SK-N-SH treated with all-trans-retinoic acid at 6 μM for 48 hours (cell line): ENCODE measurements around the gene ZNF785.

ENCODE experiments used
- ESRRG ChIP-seq: fragments of 250-450 bp; sonication (Bioruptor Pico); IDR thresholded peaks from 2 replicates; pipeline ENCODE4 v1.6.1; 2021; ENCODE audit warnings: mild to moderate bottlenecking
- OSR1 ChIP-seq: fragments of 250-450 bp; sonication (Bioruptor Pico); IDR thresholded peaks from 2 replicates; pipeline ENCODE4 v1.8.0; 2022; ENCODE audit warnings: moderate library complexity, mild to moderate bottlenecking, inconsistent platforms
- TCF4 ChIP-seq: fragments of 250-450 bp; sonication (Bioruptor Pico); IDR thresholded peaks from 2 replicates; pipeline ENCODE4 v1.8.0; 2021; ENCODE audit warnings: mild to moderate bottlenecking, moderate library complexity, borderline replicate concordance
- ZFP30 ChIP-seq: fragments of 450-650 bp; formaldehyde crosslinking; IDR thresholded peaks from 2 replicates; pipeline ENCODE4 v1.5.0; 2022; ENCODE audit warnings: mild to moderate bottlenecking, moderate library complexity
- TF ChIP-seq, protein P1 (sequence below): fragments of 250-450 bp; sonication (Bioruptor Pico); IDR thresholded peaks from 2 replicates; pipeline ENCODE4 v1.5.0; 2020; ENCODE audit warnings: mild to moderate bottlenecking, moderate library complexity
- TF ChIP-seq, protein P2 (sequence below): fragments of 250-450 bp; sonication (Bioruptor Pico); IDR thresholded peaks from 2 replicates; pipeline ENCODE4 v1.8.0; 2020; ENCODE audit warnings: mild to moderate bottlenecking, moderate library complexity, borderline replicate concordance
- TF ChIP-seq, protein P3 (sequence below): fragments of 250-450 bp; sonication (Bioruptor Pico); IDR thresholded peaks from 2 replicates; pipeline ENCODE4 v1.5.1; 2021; ENCODE audit warnings: mild to moderate bottlenecking, moderate library complexity
- TF ChIP-seq, protein P4 (sequence below): fragments of 250-450 bp; sonication (Bioruptor Pico); IDR thresholded peaks from 2 replicates; pipeline ENCODE4 v1.5.1; 2020; ENCODE audit warnings: low read depth, mild to moderate bottlenecking, moderate library complexity

DNA sequence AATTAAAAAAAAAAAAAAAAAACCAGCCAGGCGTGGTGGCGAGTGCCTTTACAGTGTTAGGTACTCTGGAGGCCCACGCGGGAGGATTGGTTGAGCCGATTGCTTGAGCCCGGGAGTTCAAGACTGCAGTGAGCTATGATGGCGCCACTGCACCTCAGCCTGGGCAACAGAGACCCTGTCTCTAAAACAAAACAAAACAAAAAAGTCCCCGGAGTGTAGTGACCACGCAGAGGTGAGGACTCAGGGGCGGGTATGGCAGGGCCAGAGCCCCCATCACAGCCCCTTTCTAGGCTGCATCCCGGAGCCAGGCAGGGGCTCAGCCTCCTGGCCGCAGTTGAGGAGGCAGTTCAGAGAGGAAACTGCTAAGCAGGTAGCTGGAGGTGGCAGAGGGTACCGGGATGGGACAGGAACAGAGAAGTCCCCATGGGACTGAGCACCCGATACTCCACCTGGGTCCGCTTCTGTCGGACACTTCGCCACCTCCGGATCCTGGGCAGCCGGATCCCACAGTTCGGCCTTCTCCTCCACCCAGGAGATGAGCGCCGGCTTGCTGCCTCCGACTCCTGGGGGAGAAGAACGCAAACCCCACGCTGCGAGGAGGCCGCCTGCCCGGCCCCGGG, 51.6 kb downstream of the ZNF785 start:
- TF ChIP-seq, protein P1, sequence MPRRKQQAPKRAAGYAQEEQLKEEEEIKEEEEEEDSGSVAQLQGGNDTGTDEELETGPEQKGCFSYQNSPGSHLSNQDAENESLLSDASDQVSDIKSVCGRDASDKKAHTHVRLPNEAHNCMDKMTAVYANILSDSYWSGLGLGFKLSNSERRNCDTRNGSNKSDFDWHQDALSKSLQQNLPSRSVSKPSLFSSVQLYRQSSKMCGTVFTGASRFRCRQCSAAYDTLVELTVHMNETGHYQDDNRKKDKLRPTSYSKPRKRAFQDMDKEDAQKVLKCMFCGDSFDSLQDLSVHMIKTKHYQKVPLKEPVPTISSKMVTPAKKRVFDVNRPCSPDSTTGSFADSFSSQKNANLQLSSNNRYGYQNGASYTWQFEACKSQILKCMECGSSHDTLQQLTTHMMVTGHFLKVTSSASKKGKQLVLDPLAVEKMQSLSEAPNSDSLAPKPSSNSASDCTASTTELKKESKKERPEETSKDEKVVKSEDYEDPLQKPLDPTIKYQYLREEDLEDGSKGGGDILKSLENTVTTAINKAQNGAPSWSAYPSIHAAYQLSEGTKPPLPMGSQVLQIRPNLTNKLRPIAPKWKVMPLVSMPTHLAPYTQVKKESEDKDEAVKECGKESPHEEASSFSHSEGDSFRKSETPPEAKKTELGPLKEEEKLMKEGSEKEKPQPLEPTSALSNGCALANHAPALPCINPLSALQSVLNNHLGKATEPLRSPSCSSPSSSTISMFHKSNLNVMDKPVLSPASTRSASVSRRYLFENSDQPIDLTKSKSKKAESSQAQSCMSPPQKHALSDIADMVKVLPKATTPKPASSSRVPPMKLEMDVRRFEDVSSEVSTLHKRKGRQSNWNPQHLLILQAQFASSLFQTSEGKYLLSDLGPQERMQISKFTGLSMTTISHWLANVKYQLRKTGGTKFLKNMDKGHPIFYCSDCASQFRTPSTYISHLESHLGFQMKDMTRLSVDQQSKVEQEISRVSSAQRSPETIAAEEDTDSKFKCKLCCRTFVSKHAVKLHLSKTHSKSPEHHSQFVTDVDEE (CRISPR knock-in tag) = no peak
- TF ChIP-seq, protein P2, sequence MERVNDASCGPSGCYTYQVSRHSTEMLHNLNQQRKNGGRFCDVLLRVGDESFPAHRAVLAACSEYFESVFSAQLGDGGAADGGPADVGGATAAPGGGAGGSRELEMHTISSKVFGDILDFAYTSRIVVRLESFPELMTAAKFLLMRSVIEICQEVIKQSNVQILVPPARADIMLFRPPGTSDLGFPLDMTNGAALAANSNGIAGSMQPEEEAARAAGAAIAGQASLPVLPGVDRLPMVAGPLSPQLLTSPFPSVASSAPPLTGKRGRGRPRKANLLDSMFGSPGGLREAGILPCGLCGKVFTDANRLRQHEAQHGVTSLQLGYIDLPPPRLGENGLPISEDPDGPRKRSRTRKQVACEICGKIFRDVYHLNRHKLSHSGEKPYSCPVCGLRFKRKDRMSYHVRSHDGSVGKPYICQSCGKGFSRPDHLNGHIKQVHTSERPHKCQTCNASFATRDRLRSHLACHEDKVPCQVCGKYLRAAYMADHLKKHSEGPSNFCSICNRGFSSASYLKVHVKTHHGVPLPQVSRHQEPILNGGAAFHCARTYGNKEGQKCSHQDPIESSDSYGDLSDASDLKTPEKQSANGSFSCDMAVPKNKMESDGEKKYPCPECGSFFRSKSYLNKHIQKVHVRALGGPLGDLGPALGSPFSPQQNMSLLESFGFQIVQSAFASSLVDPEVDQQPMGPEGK (CRISPR knock-in tag) = no peak
- TF ChIP-seq, protein P3, sequence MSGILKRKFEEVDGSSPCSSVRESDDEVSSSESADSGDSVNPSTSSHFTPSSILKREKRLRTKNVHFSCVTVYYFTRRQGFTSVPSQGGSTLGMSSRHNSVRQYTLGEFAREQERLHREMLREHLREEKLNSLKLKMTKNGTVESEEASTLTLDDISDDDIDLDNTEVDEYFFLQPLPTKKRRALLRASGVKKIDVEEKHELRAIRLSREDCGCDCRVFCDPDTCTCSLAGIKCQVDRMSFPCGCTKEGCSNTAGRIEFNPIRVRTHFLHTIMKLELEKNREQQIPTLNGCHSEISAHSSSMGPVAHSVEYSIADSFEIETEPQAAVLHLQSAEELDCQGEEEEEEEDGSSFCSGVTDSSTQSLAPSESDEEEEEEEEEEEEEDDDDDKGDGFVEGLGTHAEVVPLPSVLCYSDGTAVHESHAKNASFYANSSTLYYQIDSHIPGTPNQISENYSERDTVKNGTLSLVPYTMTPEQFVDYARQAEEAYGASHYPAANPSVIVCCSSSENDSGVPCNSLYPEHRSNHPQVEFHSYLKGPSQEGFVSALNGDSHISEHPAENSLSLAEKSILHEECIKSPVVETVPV = no peak
- TF ChIP-seq TCF4 (CRISPR knock-in tag) (no peak), ZFP30 (CRISPR knock-in tag) (no peak), OSR1 (CRISPR knock-in tag) (no peak), ESRRG (CRISPR knock-in tag) (no peak)
- TF ChIP-seq, protein P4, sequence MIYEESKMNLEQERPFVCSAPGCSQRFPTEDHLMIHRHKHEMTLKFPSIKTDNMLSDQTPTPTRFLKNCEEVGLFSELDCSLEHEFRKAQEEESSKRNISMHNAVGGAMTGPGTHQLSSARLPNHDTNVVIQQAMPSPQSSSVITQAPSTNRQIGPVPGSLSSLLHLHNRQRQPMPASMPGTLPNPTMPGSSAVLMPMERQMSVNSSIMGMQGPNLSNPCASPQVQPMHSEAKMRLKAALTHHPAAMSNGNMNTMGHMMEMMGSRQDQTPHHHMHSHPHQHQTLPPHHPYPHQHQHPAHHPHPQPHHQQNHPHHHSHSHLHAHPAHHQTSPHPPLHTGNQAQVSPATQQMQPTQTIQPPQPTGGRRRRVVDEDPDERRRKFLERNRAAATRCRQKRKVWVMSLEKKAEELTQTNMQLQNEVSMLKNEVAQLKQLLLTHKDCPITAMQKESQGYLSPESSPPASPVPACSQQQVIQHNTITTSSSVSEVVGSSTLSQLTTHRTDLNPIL (CRISPR knock-in tag) = no peak
